GM12878 (cell line): ENCODE measurements around the gene GLP1R. TPM values are rescaled to one million over a fixed set of nuclear protein-coding genes. Genes with fewer than 3 reads are reported as not detected.

ENCODE experiments used
- ATAC-seq: fragments of 200-7000 bp; cut with Tn5 transposase; 3 replicates; pipeline ENCODE4 v1.9.1; 2020; ENCODE audit warnings: mild to moderate bottlenecking, moderate library complexity
- BruUV-seq: library from RNA; stranded (reverse); fragments of 400-500 nt; replicated peaks from 2 replicates; lab custom pipeline; 2021; lab: Mats Ljungman, UMichigan
- CTCF ChIA-PET: fragments of 300-600 bp; sonication (Branson Sonifier 250); formaldehyde crosslinking; extraction: SDS; loops from one replicate; lab custom pipeline; 2021; ENCODE audit warnings: inconsistent platforms; lab: Yijun Ruan, JAX
- POLR2A ChIA-PET: fragments of 350-600 bp; formaldehyde crosslinking; extraction: SDS; loops from one replicate; lab custom pipeline; 2021; ENCODE audit warnings: inconsistent platforms; lab: Charles Lee
- RAD21 ChIA-PET: fragments of 300-600 bp; sonication (Branson Sonifier 250); formaldehyde crosslinking; loops from one replicate; lab custom pipeline; 2023; ENCODE audit warnings: antibody characterized with exemption; ENCODE audit not compliant: unreplicated experiment; lab: Charles Lee
- SMC1A ChIA-PET: fragments of 300-600 bp; sonication (Branson Sonifier 250); formaldehyde crosslinking; loops from one replicate; lab custom pipeline; 2023; ENCODE audit not compliant: unreplicated experiment, uncharacterized antibody; lab: Charles Lee
- DNase-seq: peaks from one replicate; pipeline ENCODE4 v3.0.0-alpha.2; 2011; ENCODE audit warnings: low read depth, low spot score
- FAIRE-seq: peaks from 3 replicates; lab custom pipeline; 2011; peaks lifted over from hg19 to GRCh38; lab: Jason Lieb, UNC
- H2AFZ ChIP-seq: 2 replicates; pipeline ENCODE4 v1.6.0; 2011; ENCODE audit warnings: low read depth, low read length, control low read depth; ENCODE audit not compliant: control insufficient read depth
- H3K27ac ChIP-seq: 2 replicates; pipeline ENCODE4 v1.5.1; 2011; ENCODE audit warnings: control low read depth; ENCODE audit not compliant: control insufficient read depth, insufficient read depth
- H3K27me3 ChIP-seq, 2 experiments: replicated peaks in 1 of 2; 2 replicates each; pipeline versions ENCODE4 v1.6.0 to v1.6.1; 2011; ENCODE audit warnings: low read length in 1 of 2; ENCODE audit not compliant: control insufficient read depth in 2 of 2, insufficient read depth in 2 of 2
- H3K36me3 ChIP-seq, 2 experiments: 2 replicates each; pipeline ENCODE4 v1.5.1; 2011; ENCODE audit warnings: low read length in 1 of 2; ENCODE audit not compliant: control insufficient read depth in 2 of 2, insufficient read depth in 2 of 2
- H3K4me1 ChIP-seq: 2 replicates; pipeline ENCODE4 v1.6.1; 2011; ENCODE audit warnings: mild to moderate bottlenecking, low read length, moderate library complexity, mixed read lengths; ENCODE audit not compliant: control insufficient read depth, insufficient read depth
- H3K4me2 ChIP-seq: 2 replicates; pipeline ENCODE4 v1.6.0; 2011; ENCODE audit warnings: control low read depth; ENCODE audit not compliant: control insufficient read depth, insufficient read depth
- H3K4me3 ChIP-seq: fragments of 200-600 bp; sonication (generic); 2 replicates; pipeline ENCODE4 v1.5.1; 2016
- H3K79me2 ChIP-seq: 2 replicates; pipeline ENCODE4 v1.6.0; 2011; ENCODE audit warnings: low read length; ENCODE audit not compliant: control insufficient read depth, insufficient read depth
- H3K9ac ChIP-seq: 2 replicates; pipeline ENCODE4 v1.8.0; 2011; ENCODE audit warnings: low read length, control low read depth, mixed read lengths; ENCODE audit not compliant: control insufficient read depth, insufficient read depth
- H3K9me3 ChIP-seq: replicated peaks from 3 replicates; pipeline ENCODE4 v1.5.1; 2011; ENCODE audit warnings: mild to moderate bottlenecking, low read length; ENCODE audit not compliant: control insufficient read depth, insufficient read depth
- H4K20me1 ChIP-seq: 2 replicates; pipeline ENCODE4 v1.6.0; 2011; ENCODE audit not compliant: control insufficient read depth, insufficient read depth
- BCL11A ChIP-seq: IDR thresholded peaks from 2 replicates; pipeline ENCODE4 v1.6.1; 2011; ENCODE audit warnings: low read depth, low read length
- CBX5 ChIP-seq: sonication (generic); IDR thresholded peaks from 2 replicates; pipeline ENCODE4 v1.6.1; 2016; ENCODE audit warnings: low read depth, moderate library complexity, mild to moderate bottlenecking, inconsistent platforms
- ESRRA ChIP-seq: IDR thresholded peaks from 2 replicates; pipeline ENCODE4 v1.6.1; 2012; ENCODE audit warnings: mild to moderate bottlenecking, low read length, improper control_type of control experiment
- MYC ChIP-seq: IDR thresholded peaks from 2 replicates; pipeline ENCODE4 v1.6.1; 2011; ENCODE audit warnings: mild to moderate bottlenecking, low read length, moderate library complexity, inconsistent platforms; ENCODE audit not compliant: insufficient read depth, insufficient replicate concordance, insufficient read length, severe bottlenecking
- NR2C2 ChIP-seq: IDR thresholded peaks from 2 replicates; pipeline ENCODE4 v1.6.1; 2011; ENCODE audit warnings: borderline replicate concordance, low read depth; ENCODE audit not compliant: control insufficient read depth, insufficient read length
- PKNOX1 ChIP-seq: fragments of 450-650 bp; IDR thresholded peaks from 2 replicates; pipeline ENCODE4 v1.6.1; 2016; ENCODE audit warnings: mild to moderate bottlenecking
- PML ChIP-seq: IDR thresholded peaks from 2 replicates; pipeline ENCODE4 v1.6.1; 2012; ENCODE audit warnings: low read length, inconsistent platforms
- POLR2A ChIP-seq: IDR thresholded peaks from 2 replicates; pipeline ENCODE4 v1.6.1; 2011; ENCODE audit warnings: low read depth, mild to moderate bottlenecking, low read length
- REST ChIP-seq: IDR thresholded peaks from 2 replicates; pipeline ENCODE4 v1.6.1; 2012; ENCODE audit warnings: mild to moderate bottlenecking, low read depth, low read length
- SIX5 ChIP-seq: IDR thresholded peaks from 2 replicates; pipeline ENCODE4 v1.6.1; 2011; ENCODE audit warnings: mild to moderate bottlenecking, low read depth, low read length, moderate library complexity; ENCODE audit not compliant: severe bottlenecking
- SPI1 ChIP-seq: IDR thresholded peaks from 2 replicates; pipeline ENCODE4 v1.6.1; 2011; ENCODE audit warnings: low read depth, mild to moderate bottlenecking, low read length, moderate library complexity, borderline replicate concordance; ENCODE audit not compliant: insufficient read depth
- USF2 ChIP-seq: IDR thresholded peaks from 2 replicates; pipeline ENCODE4 v1.6.1; 2011; ENCODE audit warnings: low read depth, low read length, improper control_type of control experiment, borderline replicate concordance
- ZNF274 ChIP-seq: IDR thresholded peaks from one replicate; pipeline ENCODE4 v1.8.0; 2011; ENCODE audit not compliant: insufficient read length, insufficient read depth
- ZNF592 ChIP-seq: fragments of 450-650 bp; IDR thresholded peaks from 2 replicates; pipeline ENCODE4 v1.6.1; 2017; ENCODE audit warnings: mild to moderate bottlenecking, moderate library complexity
- ZZZ3 ChIP-seq: IDR thresholded peaks from 2 replicates; pipeline ENCODE4 v1.6.1; 2011; ENCODE audit warnings: low read depth; ENCODE audit not compliant: control insufficient read depth, insufficient read length
- WGBS: methylation state at CpG from one replicate; pipeline ENCODE4 v1.1.6; 2016; ENCODE audit warnings: low lambda C conversion rate; ENCODE audit not compliant: insufficient replicate concordance, insufficient coverage; ENCODE audit errors: missing lambda C conversion rate; 5-methylcytosine and 5-hydroxymethylcytosine counted together
- in situ Hi-C: fragments of 300-500 bp; cut with MboI; formaldehyde crosslinking; loops from 9 replicates; pipeline ENCODE4 v1.14.3; 2018; ENCODE audit warnings: mixed read lengths
- intact Hi-C: fragments of 100-400 bp; cut with micrococcal nuclease; formaldehyde crosslinking; loops from one replicate; pipeline ENCODE4 v1.14.2; 2022; ENCODE audit not compliant: unreplicated experiment
- polyA plus RNA-seq, 11 experiments: library from polyadenylated mRNA; depleted of rRNA in 4 of 11; unstranded in 6 of 11; stranded (reverse) in 5 of 11; fragments of >200 nt; fragmentation: Nextera tagmentation in 4 of 11; fragmentation: Illumina TruSeq in 1 of 11; extraction: Ambion mirVana in 4 of 11; extraction: Trizol in 1 of 11; gene quantifications; 1 replicate in 1 of 11; 2 replicates in 10 of 11; pipeline versions ENCODE4 v1.2.1 to v1.2.3, GENCODE V29; 2011 to 2016; ENCODE audit warnings: inconsistent platforms in 2 of 11, missing spikeins in 2 of 11, low read depth in 1 of 11
- total RNA-seq, 4 experiments: library from RNA; depleted of rRNA in 3 of 4; stranded (reverse); fragments of >200 nt in 3 of 4; fragmentation: Illumina TruSeq in 1 of 4; extraction: Trizol in 1 of 4; gene quantifications; 2 replicates each; pipeline versions ENCODE4 v1.2.1 to v1.2.3, GENCODE V29; 2013 to 2021

GLP1R gene
- total and polyA plus RNA-seq, 10 of the 15 experiments (the other 5 are each of a cell fraction or from before 2014, with no cell fraction given), result 0.01 TPM; not detected in 9

- in situ Hi-C loops, result no loop called here
- Histone ChIP-seq H3K4me3 (no peak overlapping the region), H3K9ac (no peak overlapping the region), H4K20me1 (no peaks in the 10 kb centered on the region; the same call in 1 of the 2 replicates), H3K4me1 (no peaks in the 10 kb centered on the region), H3K4me2 (no peak overlapping the region), H3K27me3 (no peaks in the 10 kb centered on the region; a peak in 1 of 4 replicates), H2AFZ (no peak overlapping the region), H3K36me3 (no peaks in the 10 kb centered on the region), H3K9me3 (no peaks in the 10 kb centered on the region), H3K27ac (no peak overlapping the region), H3K79me2 (no peaks in the 10 kb centered on the region)
- ChIA-PET RAD21 (no interaction called here), CTCF (no interaction called here), POLR2A (interaction anchor here (0.5 to 0.6 kb wide), 2 partner anchors 1196 to 1932 kb away, joined by 3 to 4 read pairs; no protein-coding TSS in a partner anchor), SMC1A (interaction anchor here (1.1 kb wide), 1 partner anchor 73 kb away, joined by 3 read pairs; no protein-coding TSS in a partner anchor)
- no peak for DNase-seq
- no TSS peak for BruUV-seq
- intact Hi-C loops, result no loop called here
- ATAC-seq, result no peak
- no peak for FAIRE-seq
- WGBS, result 50% methylated on average over 1 of the region's 1 CpG
- TF ChIP-seq POLR2A (no peak), ESRRA (no peak), NR2C2 (no peak), BCL11A (no peak), SPI1 (no peak), MYC (no peak), CBX5 (no peak), ZZZ3 (no peak), PKNOX1 (no peak), ZNF274 (no peak), ZNF592 (no peak), REST (no peak), USF2 (no peak), SIX5 (no peak), PML (no peak)
Measured at GRCh38 chr6:39008737-39009136, 39.8 kb upstream of the GLP1R start.
